ENCODE results near the gene RABGAP1.

GRCh38 chr9:123104807-123105206 is 164.0 kb downstream of the RABGAP1 start:
- TF ChIP-seq CTCF (conservative IDR thresholded peaks at IDR 0.05; ENCODE audit: low read depth, low read length) (no peak), EZH2 (IDR thresholded peaks at IDR 0.05; ENCODE audit: borderline replicate concordance, low read depth, low read length, poor library complexity, severe bottlenecking) (no peak)

All from A673 (cell line).